K562 (cell line): ENCODE data around the gene CTNNA3. TPM values are rescaled to one million over a fixed set of nuclear protein-coding genes. Genes with fewer than 3 reads are reported as not detected.

Experiments used
- ATAC-seq: fragments of 200-7000 bp; cut with Tn5 transposase; 3 replicates; pipeline ENCODE4 v1.9.1; 2020; ENCODE audit warnings: moderate library complexity
- BruUV-seq: library from RNA; stranded (reverse); fragments of 400-500 nt; replicated peaks from 2 replicates; lab custom pipeline; 2021; lab: Mats Ljungman, UMichigan
- CTCF ChIA-PET: fragments of 300-600 bp; formaldehyde crosslinking; extraction: SDS; loops from one replicate; lab custom pipeline; 2021; ENCODE audit warnings: low intra/inter-chr PET ratio; lab: Yijun Ruan, JAX
- POLR2A ChIA-PET: fragments of 300-600, 350-650 bp; sonication (Branson Sonifier 250); formaldehyde crosslinking; extraction: SDS; loops from one replicate; lab custom pipeline; 2021; ENCODE audit warnings: antibody characterized with exemption, inconsistent platforms; lab: Yijun Ruan, JAX
- DNase-seq, 4 experiments: peaks; one replicate each; pipeline versions ENCODE4 v3.0.0 to v3.0.0-alpha.2; 2011 to 2018; ENCODE audit warnings: low spot score in 3 of 4, mixed read lengths in 3 of 4; ENCODE audit errors: extremely low read depth in 1 of 4
- FAIRE-seq: peaks from 2 replicates; lab custom pipeline; 2011; peaks lifted over from hg19 to GRCh38; lab: Jason Lieb, UNC
- H2AFZ ChIP-seq: 2 replicates; pipeline ENCODE4 v1.6.0; 2011; ENCODE audit warnings: low read depth, low read length, control low read depth, inconsistent platforms
- H3K27ac ChIP-seq: fragments of 200-600 bp; 3 replicates; pipeline ENCODE4 v1.8.0; 2011; ENCODE audit warnings: low read depth, mild to moderate bottlenecking, control low read depth, inconsistent platforms, low read length, moderate library complexity, mixed read lengths; ENCODE audit errors: extremely low read depth
- H3K27me3 ChIP-seq, 2 experiments: fragments of 300-600 bp in 1 of 2; 2 replicates in 1 of 2; 3 replicates in 1 of 2; pipeline versions ENCODE4 v1.6.0 to v1.8.0; 2011; ENCODE audit warnings: inconsistent platforms in 2 of 2, low read length in 2 of 2, mild to moderate bottlenecking in 1 of 2, mixed read lengths in 1 of 2, moderate library complexity in 1 of 2; ENCODE audit not compliant: control insufficient read depth in 2 of 2, insufficient read depth in 2 of 2
- H3K36me3 ChIP-seq: fragments of 300-600 bp; 3 replicates; pipeline ENCODE4 v1.8.0; 2011; ENCODE audit warnings: mild to moderate bottlenecking, low read length, inconsistent platforms; ENCODE audit not compliant: control insufficient read depth, insufficient read depth
- H3K4me1 ChIP-seq, 2 experiments: fragments of 200-600 bp in 1 of 2; replicated peaks in 1 of 2; 2 replicates in 1 of 2; 3 replicates in 1 of 2; pipeline versions ENCODE4 v1.5.1 to v1.8.0; 2011; ENCODE audit warnings: inconsistent platforms in 2 of 2, low read length in 2 of 2, mild to moderate bottlenecking in 1 of 2, mixed read lengths in 1 of 2, moderate library complexity in 1 of 2; ENCODE audit not compliant: control insufficient read depth in 2 of 2, insufficient read depth in 2 of 2
- H3K4me2 ChIP-seq: 2 replicates; pipeline ENCODE4 v1.6.1; 2011; ENCODE audit warnings: low read length, control low read depth, inconsistent platforms, mixed read lengths; ENCODE audit not compliant: insufficient read depth
- H3K4me3 ChIP-seq: fragments of 200-600 bp; sonication (generic), shearing (Covaris generic); 2 replicates; pipeline ENCODE4 v1.5.1; 2016; ENCODE audit warnings: control low read depth, inconsistent platforms
- H3K79me2 ChIP-seq: fragments of 200-600 bp; 3 replicates; pipeline ENCODE4 v1.8.0; 2011; ENCODE audit warnings: low read length, inconsistent platforms; ENCODE audit not compliant: control insufficient read depth, insufficient read depth
- H3K9ac ChIP-seq, 2 experiments: 2 replicates each; pipeline versions ENCODE4 v1.6.0 to v1.6.1; 2011; ENCODE audit warnings: low read depth in 2 of 2, low read length in 2 of 2, control low read depth in 1 of 2, inconsistent platforms in 1 of 2, mild to moderate bottlenecking in 1 of 2, mixed read lengths in 1 of 2; ENCODE audit not compliant: insufficient read depth in 1 of 2
- H3K9me1 ChIP-seq: one replicate; pipeline ENCODE4 v1.6.0; 2011; ENCODE audit warnings: inconsistent platforms, mild to moderate bottlenecking, low read length, moderate library complexity; ENCODE audit not compliant: control insufficient read depth, insufficient read depth
- H3K9me3 ChIP-seq: replicated peaks from 2 replicates; pipeline ENCODE4 v1.5.1; 2011; ENCODE audit warnings: low read depth, low read length, inconsistent platforms; ENCODE audit not compliant: control insufficient read depth, insufficient read depth
- H4K20me1 ChIP-seq: replicated peaks from 2 replicates; pipeline ENCODE4 v1.6.1; 2011; ENCODE audit warnings: low read length, inconsistent platforms, mixed read lengths; ENCODE audit not compliant: control insufficient read depth, insufficient read depth
- BCL6 ChIP-seq: fragments of 250-450 bp; sonication (Bioruptor Pico); IDR thresholded peaks from 2 replicates; pipeline ENCODE4 v1.4.0; 2020
- COPS2 ChIP-seq: fragments of 450-650 bp; conservative IDR thresholded peaks from 2 replicates; pipeline ENCODE4 v1.6.1; 2016; ENCODE audit warnings: mild to moderate bottlenecking, moderate library complexity
- FOXA1 ChIP-seq: fragments of 450-650 bp; IDR thresholded peaks from 2 replicates; pipeline ENCODE4 v1.6.1; 2016; ENCODE audit warnings: mild to moderate bottlenecking, borderline replicate concordance
- FOXK2 ChIP-seq, 2 experiments: fragments of 450-650 bp; IDR thresholded peaks in 1 of 2; conservative IDR thresholded peaks in 1 of 2; 2 replicates each; pipeline ENCODE4 v1.6.1; 2016; ENCODE audit warnings: low read depth in 2 of 2, mild to moderate bottlenecking in 1 of 2
- IRF2 ChIP-seq: sonication (generic); formaldehyde crosslinking; IDR thresholded peaks from 2 replicates; pipeline ENCODE4 v1.8.1; 2022; ENCODE audit warnings: mild to moderate bottlenecking, missing genetic modification reagents
- JUN ChIP-seq, 2 experiments: sonication (generic) in 1 of 2; formaldehyde crosslinking in 1 of 2; IDR thresholded peaks; 2 replicates each; pipeline versions ENCODE4 v1.6.1 to v1.8.0; 2012 to 2022; ENCODE audit warnings: borderline replicate concordance in 2 of 2, mild to moderate bottlenecking in 2 of 2, improper control_type of control experiment in 1 of 2, low read depth in 1 of 2, low read length in 1 of 2, missing genetic modification reagents in 1 of 2
- MAZ ChIP-seq, 2 experiments: fragments of 450-650 bp in 1 of 2; sonication (generic) in 1 of 2; formaldehyde crosslinking; IDR thresholded peaks in 1 of 2; conservative IDR thresholded peaks in 1 of 2; 2 replicates each; pipeline versions ENCODE4 v1.4.0 to v1.5.0; 2020; ENCODE audit warnings: mild to moderate bottlenecking in 1 of 2, missing genetic modification reagents in 1 of 2
- NFATC3 ChIP-seq: fragments of 450-650 bp; IDR thresholded peaks from 2 replicates; pipeline ENCODE4 v1.6.1; 2017; ENCODE audit warnings: mild to moderate bottlenecking
- NFIC ChIP-seq: fragments of 450-650 bp; IDR thresholded peaks from 2 replicates; pipeline ENCODE4 v1.6.1; 2017; ENCODE audit warnings: mild to moderate bottlenecking, inconsistent platforms
- PYGO2 ChIP-seq: fragments of 450-650 bp; IDR thresholded peaks from 2 replicates; pipeline ENCODE4 v1.6.1; 2016; ENCODE audit warnings: mild to moderate bottlenecking, missing genetic modification characterization, moderate library complexity, missing compliant biosample characterization
- ZNF232 ChIP-seq: sonication (generic); formaldehyde crosslinking; IDR thresholded peaks from 2 replicates; pipeline ENCODE4 v1.8.0; 2022; ENCODE audit warnings: mild to moderate bottlenecking, missing genetic modification reagents
- WGBS: fragments of 100-300 bp; shearing (Covaris generic); methylation state at CpG from one replicate; pipeline ENCODE4 v1.1.6; 2016; ENCODE audit warnings: low coverage, mixed read lengths; ENCODE audit not compliant: insufficient coverage; ENCODE audit errors: missing lambda C conversion rate; 5-methylcytosine and 5-hydroxymethylcytosine counted together
- in situ Hi-C: fragments of 300-500 bp; cut with MboI; formaldehyde crosslinking; loops from 4 replicates; pipeline ENCODE4 v1.15.0; 2018; ENCODE audit warnings: inconsistent platforms, mixed read lengths
- intact Hi-C: fragments of 100-400 bp; cut with micrococcal nuclease; formaldehyde crosslinking; loops from 2 replicates; pipeline ENCODE4 v1.14.2; 2022
- polyA plus RNA-seq, 8 experiments: library from polyadenylated mRNA; depleted of rRNA in 4 of 8; stranded (reverse) in 5 of 8; unstranded in 3 of 8; fragments of >200 nt; fragmentation: Nextera tagmentation in 2 of 8; fragmentation: Illumina TruSeq in 1 of 8; extraction: Ambion mirVana in 2 of 8; extraction: Trizol in 1 of 8; gene quantifications; 2 replicates each; pipeline versions ENCODE4 v1.2.1 to v1.2.3, GENCODE V29; 2011 to 2014; ENCODE audit warnings: inconsistent platforms in 1 of 8, missing spikeins in 1 of 8
- total RNA-seq, 7 experiments: library from RNA; depleted of rRNA in 6 of 7; stranded (reverse); fragments of >200 nt in 6 of 7; fragmentation: Illumina TruSeq in 2 of 7; extraction: Trizol in 2 of 7; gene quantifications; 2 replicates each; pipeline versions ENCODE4 v1.2.1 to v1.2.3, GENCODE V29; 2011 to 2021; ENCODE audit warnings: low replicate concordance in 1 of 7
- TF ChIP-seq, protein P1 (sequence below): sonication (generic); formaldehyde crosslinking; IDR thresholded peaks from 2 replicates; pipeline ENCODE4 v1.8.0; 2022; ENCODE audit warnings: mild to moderate bottlenecking, missing genetic modification reagents
- TF ChIP-seq, protein P2 (sequence below): sonication (generic); formaldehyde crosslinking; IDR thresholded peaks from 2 replicates; pipeline ENCODE4 v1.8.0; 2023; ENCODE audit warnings: mild to moderate bottlenecking, missing genetic modification reagents

CTNNA3 gene
- total and polyA plus RNA-seq, 9 of the 15 experiments (the other 6 are each of a cell fraction or from before 2014, with no cell fraction given), result 0.04 TPM; not detected in 8

DNA sequence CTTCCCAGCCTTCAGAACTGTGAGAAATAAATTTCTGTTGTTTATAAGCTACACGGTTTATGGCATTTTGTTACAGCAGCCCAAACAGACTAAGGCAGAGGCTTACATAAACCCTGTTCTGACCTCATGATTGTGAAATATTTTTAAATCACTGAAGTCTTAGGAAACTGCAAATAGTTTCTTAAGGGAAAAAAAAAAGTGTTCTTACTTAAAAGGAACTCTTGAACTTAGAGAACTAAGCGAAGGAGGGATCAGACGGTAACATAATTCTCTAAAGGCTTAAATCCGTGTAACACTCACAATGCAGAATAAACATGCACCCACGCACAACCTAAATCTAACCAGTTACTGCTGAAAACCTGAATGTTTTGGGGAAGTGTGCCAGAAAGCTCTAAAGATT lies 1519.2 kb downstream of the CTNNA3 start:
- 0% methylated on average over 5 of the region's 5 CpGs for WGBS
- no peak for TF ChIP-seq FOXA1
- TF ChIP-seq, protein P1, sequence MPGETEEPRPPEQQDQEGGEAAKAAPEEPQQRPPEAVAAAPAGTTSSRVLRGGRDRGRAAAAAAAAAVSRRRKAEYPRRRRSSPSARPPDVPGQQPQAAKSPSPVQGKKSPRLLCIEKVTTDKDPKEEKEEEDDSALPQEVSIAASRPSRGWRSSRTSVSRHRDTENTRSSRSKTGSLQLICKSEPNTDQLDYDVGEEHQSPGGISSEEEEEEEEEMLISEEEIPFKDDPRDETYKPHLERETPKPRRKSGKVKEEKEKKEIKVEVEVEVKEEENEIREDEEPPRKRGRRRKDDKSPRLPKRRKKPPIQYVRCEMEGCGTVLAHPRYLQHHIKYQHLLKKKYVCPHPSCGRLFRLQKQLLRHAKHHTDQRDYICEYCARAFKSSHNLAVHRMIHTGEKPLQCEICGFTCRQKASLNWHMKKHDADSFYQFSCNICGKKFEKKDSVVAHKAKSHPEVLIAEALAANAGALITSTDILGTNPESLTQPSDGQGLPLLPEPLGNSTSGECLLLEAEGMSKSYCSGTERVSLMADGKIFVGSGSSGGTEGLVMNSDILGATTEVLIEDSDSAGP (CRISPR knock-in tag), result no peak
- no peak for TF ChIP-seq COPS2
- TF ChIP-seq ZNF232 (CRISPR knock-in tag), result no peak
- TF ChIP-seq IRF2, result no peak
- no peak for TF ChIP-seq NFATC3
- no peak for TF ChIP-seq NFIC
- no peak for TF ChIP-seq MAZ (CRISPR knock-in tag; conservative IDR thresholded peaks at IDR 0.05 in 1 of 2, IDR thresholded peaks at IDR 0.05 in 1 of 2)
- TF ChIP-seq, protein P2, sequence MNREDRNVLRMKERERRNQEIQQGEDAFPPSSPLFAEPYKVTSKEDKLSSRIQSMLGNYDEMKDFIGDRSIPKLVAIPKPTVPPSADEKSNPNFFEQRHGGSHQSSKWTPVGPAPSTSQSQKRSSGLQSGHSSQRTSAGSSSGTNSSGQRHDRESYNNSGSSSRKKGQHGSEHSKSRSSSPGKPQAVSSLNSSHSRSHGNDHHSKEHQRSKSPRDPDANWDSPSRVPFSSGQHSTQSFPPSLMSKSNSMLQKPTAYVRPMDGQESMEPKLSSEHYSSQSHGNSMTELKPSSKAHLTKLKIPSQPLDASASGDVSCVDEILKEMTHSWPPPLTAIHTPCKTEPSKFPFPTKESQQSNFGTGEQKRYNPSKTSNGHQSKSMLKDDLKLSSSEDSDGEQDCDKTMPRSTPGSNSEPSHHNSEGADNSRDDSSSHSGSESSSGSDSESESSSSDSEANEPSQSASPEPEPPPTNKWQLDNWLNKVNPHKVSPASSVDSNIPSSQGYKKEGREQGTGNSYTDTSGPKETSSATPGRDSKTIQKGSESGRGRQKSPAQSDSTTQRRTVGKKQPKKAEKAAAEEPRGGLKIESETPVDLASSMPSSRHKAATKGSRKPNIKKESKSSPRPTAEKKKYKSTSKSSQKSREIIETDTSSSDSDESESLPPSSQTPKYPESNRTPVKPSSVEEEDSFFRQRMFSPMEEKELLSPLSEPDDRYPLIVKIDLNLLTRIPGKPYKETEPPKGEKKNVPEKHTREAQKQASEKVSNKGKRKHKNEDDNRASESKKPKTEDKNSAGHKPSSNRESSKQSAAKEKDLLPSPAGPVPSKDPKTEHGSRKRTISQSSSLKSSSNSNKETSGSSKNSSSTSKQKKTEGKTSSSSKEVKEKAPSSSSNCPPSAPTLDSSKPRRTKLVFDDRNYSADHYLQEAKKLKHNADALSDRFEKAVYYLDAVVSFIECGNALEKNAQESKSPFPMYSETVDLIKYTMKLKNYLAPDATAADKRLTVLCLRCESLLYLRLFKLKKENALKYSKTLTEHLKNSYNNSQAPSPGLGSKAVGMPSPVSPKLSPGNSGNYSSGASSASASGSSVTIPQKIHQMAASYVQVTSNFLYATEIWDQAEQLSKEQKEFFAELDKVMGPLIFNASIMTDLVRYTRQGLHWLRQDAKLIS (CRISPR knock-in tag), result no peak
- no peak for TF ChIP-seq BCL6 (CRISPR knock-in tag)
- TF ChIP-seq FOXK2 (conservative IDR thresholded peaks at IDR 0.05 in 1 of 2, IDR thresholded peaks at IDR 0.05 in 1 of 2; ENCODE audit: low read depth in 2 of 2), result no peak
- TF ChIP-seq PYGO2 (tag), result no peak
- TF ChIP-seq JUN (IDR thresholded peaks at IDR 0.05; ENCODE audit: borderline replicate concordance, low read depth, low read length), result no peak
- TF ChIP-seq JUN (CRISPR knock-in tag; IDR thresholded peaks at IDR 0.05; ENCODE audit: borderline replicate concordance), result no peak

More for the DNA sequence above, 1519.2 kb downstream of the CTNNA3 start:
- H3K9ac ChIP-seq, result no peak overlapping the region
- ATAC-seq (no peak), FAIRE-seq (no peak), DNase-seq (no peak)
- no TSS peak for BruUV-seq
- no peak overlapping the region for H3K27ac ChIP-seq
- H3K4me1 ChIP-seq, result no peaks in the 10 kb centered on the region
- H3K27me3 ChIP-seq, result no peaks in the 10 kb centered on the region; a peak in 1 of 5 replicates
- no peaks in the 10 kb centered on the region for H4K20me1 ChIP-seq
- H3K4me2 ChIP-seq, result no peak overlapping the region
- H3K9me1 ChIP-seq, result no peaks in the 10 kb centered on the region
- no peak overlapping the region for H2AFZ ChIP-seq
- ChIA-PET CTCF (no interaction called here), POLR2A (no interaction called here)
- intact Hi-C loops, result no loop called here
- H3K79me2 ChIP-seq, result no peaks in the 10 kb centered on the region
- H3K36me3 ChIP-seq, result no peaks in the 10 kb centered on the region
- in situ Hi-C loops, result no loop called here
- H3K9me3 ChIP-seq, result no peaks in the 10 kb centered on the region
- no peak overlapping the region for H3K4me3 ChIP-seq
